ENCODE results near the gene LEFTY1.

The LEFTY1 gene

DNA sequence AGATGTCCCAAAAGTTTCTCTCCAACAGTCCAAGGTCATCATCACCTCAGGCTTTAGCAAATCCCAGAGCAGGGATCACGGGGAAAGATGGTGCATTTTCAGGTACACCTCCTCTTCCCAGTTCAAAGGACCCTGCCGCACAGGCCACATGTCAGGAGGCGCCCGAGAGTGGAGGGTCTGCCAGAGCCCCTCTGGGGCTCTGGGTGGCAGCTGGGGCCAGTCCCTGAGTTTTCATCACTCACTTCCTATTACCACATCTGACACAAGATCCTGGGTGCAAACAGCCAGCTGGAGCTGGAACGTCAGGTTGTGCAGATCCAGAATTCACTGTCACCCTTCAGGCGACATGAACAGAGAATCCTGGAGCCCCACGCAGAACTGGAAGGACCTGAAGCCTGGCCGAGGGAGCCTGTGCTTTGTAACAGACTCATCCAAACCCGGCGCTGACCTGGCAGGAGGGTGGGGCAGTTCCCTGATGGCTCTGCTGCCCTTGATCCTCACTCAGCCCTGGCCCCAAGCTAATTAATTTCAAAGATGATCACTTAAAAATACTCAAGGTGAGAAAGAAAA is 15.6 kb downstream of the LEFTY1 start:
- TF ChIP-seq, protein P1, sequence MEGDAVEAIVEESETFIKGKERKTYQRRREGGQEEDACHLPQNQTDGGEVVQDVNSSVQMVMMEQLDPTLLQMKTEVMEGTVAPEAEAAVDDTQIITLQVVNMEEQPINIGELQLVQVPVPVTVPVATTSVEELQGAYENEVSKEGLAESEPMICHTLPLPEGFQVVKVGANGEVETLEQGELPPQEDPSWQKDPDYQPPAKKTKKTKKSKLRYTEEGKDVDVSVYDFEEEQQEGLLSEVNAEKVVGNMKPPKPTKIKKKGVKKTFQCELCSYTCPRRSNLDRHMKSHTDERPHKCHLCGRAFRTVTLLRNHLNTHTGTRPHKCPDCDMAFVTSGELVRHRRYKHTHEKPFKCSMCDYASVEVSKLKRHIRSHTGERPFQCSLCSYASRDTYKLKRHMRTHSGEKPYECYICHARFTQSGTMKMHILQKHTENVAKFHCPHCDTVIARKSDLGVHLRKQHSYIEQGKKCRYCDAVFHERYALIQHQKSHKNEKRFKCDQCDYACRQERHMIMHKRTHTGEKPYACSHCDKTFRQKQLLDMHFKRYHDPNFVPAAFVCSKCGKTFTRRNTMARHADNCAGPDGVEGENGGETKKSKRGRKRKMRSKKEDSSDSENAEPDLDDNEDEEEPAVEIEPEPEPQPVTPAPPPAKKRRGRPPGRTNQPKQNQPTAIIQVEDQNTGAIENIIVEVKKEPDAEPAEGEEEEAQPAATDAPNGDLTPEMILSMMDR (IDR thresholded peaks at IDR 0.05; ENCODE audit: extremely low read depth, insufficient read depth, missing control alignments): no peak
- DNase-seq (ENCODE audit: low spot score): no peak
- in situ Hi-C loops (cut with MboI; ENCODE audit: low pct_unique_long_range_greater_than_20kb, low sequenced_read_pairs, unreplicated experiment): no loop called here

DNA sequence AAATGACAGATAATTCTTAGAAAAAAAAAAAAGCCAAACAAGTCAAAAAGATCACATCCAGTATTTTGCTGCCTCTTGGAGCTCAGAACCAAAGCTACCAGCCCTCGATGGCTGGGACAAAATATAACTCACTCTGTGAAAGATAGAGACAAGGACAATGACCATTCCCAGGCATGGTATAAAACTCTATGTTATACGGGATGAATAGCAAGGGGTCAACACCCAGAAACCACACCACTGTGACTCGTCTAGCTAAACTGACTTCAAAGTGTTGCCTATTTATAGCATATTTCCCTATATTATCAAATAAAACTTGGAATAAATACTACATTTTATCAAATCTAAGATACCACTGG is 16.9 kb downstream of the LEFTY1 start:
- in situ Hi-C loops (cut with MboI; ENCODE audit: low pct_unique_long_range_greater_than_20kb, low sequenced_read_pairs, unreplicated experiment): no loop called here
- no peak for DNase-seq (ENCODE audit: low spot score)
- TF ChIP-seq, protein P1 (IDR thresholded peaks at IDR 0.05; ENCODE audit: extremely low read depth, insufficient read depth, missing control alignments): no peak

DNA sequence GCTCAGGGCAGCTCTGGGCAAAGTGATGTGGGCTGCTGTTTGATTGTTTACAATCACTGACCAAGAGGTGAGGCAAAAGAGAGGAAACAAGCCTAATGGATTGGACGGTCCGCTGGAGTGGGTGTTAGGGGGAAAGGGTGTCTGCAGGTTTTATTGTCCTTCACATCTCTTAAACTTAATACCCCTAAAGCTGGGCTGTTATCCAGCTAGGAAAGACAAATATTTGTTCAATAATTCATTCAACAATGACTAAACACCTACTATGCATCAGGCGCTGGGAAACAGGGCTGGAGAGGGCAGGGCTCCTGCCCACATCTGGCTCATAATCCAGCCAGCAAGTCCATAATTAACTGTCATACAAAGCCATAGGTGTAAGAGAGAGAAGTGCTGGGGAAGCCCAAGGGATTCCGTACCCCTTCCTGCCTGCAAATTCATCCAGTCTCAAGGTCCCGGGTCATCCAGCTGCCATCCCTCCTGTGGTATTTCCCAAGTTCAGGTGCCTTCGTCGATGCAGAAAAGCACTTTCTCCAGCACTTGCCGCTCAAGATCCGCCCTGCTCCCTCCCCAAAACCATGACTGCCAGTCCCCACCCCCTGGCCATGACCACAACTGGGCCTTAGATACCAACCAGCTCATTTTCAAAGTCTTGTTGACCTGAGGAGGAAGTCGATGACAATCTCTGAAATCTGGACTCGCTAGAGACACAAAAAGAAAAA is 17.4 kb downstream of the LEFTY1 start:
- TF ChIP-seq, protein P1 (IDR thresholded peaks at IDR 0.05; ENCODE audit: extremely low read depth, insufficient read depth, missing control alignments): no peak
- DNase-seq (ENCODE audit: low spot score): no peak
- in situ Hi-C loops (cut with MboI; ENCODE audit: low pct_unique_long_range_greater_than_20kb, low sequenced_read_pairs, unreplicated experiment): no loop called here

DNA sequence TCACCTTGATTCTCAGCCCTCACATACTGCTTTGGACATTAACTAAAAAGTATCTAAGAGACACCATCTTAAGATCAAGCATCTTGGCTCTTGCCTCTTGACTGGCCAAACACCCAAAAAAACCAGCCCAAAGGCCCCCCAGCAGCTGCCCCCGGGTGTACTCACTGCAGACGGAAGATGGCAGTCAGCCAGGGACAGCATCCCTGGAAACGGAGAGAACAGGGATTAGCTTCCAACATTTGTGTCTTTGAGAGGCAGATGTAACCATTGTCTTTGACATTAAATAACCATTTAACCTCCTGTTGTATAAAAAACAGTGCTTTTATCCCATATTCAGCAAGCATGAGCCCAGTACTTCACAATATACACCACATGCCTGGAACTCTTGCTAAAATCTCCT is 18.0 kb downstream of the LEFTY1 start:
- DNase-seq (ENCODE audit: low spot score): no peak
- in situ Hi-C loops (cut with MboI; ENCODE audit: low pct_unique_long_range_greater_than_20kb, low sequenced_read_pairs, unreplicated experiment): no loop called here
- TF ChIP-seq, protein P1 (IDR thresholded peaks at IDR 0.05; ENCODE audit: extremely low read depth, insufficient read depth, missing control alignments): no peak

DNA sequence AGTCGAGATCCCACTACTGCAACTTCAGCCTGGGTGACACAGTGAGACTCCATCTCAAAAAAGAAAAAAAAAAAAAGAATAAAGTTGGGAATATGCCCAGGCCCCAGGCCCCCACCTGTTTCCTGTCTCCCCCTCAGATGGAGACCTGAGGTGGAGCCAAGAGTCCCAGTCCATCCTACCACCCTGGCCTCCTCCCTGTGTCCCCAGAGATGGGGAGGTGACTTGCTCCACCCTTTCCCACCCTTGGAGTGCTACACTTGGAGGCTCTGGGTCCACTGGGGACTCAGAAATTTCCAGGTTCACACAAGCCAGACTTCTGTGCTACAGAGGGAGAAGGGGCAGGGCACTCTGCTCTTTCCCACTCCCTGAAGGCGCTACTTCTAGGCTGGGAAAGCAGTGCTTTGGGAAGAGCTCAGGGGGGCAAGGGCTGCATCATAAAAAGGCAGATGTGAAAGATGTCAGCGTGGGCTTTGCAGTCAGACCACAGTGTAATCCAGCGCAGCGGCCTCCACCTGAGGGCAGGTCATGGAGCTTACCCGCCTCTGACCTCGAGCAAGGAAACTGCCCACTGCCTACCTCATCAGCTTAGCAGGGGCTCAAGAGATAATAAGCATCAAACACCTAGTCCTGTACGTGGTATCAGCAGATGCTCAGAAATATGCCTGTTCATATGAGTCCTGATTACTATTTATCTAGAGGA is 20.2 kb downstream of the LEFTY1 start:
- no peak for DNase-seq (ENCODE audit: low spot score)
- TF ChIP-seq, protein P1 (IDR thresholded peaks at IDR 0.05; ENCODE audit: extremely low read depth, insufficient read depth, missing control alignments): no peak
- in situ Hi-C loops (cut with MboI; ENCODE audit: low pct_unique_long_range_greater_than_20kb, low sequenced_read_pairs, unreplicated experiment): no loop called here

DNA sequence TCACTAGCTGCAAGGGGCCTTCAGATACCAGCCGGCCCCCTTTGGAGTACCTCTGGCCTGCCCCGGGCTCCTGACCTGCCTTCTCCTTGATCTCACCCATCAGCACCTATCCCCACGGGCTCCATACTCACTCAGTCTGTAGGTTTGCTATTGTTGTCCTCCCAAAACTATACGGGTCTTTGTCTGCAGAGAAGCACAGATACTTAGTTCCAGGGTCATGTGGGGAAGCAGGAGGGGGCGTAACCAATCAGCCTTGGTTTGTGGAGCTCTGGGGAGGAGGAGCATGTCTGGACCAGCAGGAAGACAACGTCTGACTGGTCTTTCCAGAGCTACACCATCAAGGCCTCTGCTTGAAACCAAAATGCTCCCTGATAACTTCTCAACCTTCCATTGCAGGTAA is 22.0 kb downstream of the LEFTY1 start:
- TF ChIP-seq, protein P1 (IDR thresholded peaks at IDR 0.05; ENCODE audit: extremely low read depth, insufficient read depth, missing control alignments): no peak
- no peak for DNase-seq (ENCODE audit: low spot score)
- in situ Hi-C loops (cut with MboI; ENCODE audit: low pct_unique_long_range_greater_than_20kb, low sequenced_read_pairs, unreplicated experiment): no loop called here

Measured in GM13977 (cell line).